Cerebellar nuclear complex (tissue), 1 donor: ENCODE results near the gene MTF1.
"Not testable (repeated sequence)": the region's sequence is repeated elsewhere in the genome, so short reads cannot be mapped to it uniquely, and the experiment has no call there.

Experiments used
- DNase-seq, 2 experiments: peaks; one replicate each; lab custom pipeline; 2025; lab: John Stamatoyannopoulos, UW

MTF1 gene

DNA sequence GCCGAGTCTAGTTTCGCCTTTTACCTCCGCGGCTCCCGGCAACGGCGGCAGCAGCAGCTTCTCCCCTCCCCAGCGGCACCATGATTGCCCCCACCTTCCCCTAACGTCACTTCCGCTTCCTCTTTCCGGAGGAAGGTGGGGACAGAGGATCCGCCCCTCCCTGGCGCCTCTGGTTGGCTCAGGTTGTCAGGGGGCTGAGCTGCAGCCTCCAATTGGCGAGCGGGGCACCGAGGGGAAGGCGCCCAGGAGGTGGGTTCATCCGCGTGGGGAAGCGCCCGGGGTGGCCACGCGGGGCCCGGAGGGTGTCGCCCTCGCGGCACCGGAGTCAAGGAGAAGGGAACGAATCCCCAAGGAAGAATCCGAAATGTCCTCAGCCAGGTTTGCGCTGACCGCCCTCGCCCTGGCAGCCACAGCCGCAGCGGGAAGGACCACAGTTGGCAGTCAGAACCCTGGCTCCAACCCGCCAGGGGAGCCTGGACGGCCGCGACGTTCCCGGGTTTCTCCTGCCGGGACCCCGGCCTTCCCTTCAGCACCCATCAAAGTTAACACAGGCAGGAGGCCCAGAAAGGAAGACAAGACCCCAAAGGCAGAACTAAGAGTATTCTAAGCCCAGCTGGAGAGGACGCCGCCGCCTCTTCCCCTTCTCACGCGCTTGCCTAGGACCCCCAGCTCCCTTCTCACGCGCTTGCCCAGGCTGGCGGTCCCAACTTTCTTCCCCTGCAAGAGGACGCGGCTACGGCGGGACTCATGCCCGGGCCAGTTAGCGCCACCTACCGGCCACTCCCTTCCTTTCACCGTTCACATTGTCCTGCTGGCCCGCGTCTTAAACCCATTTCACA is at the start of gene MTF1:
TSS of gene MTF1 (minus strand) at position 86 of the 839 bp plus-strand sequence. CDS start 1,934 bp downstream, outside the sequence.
- peak; percentile 88 to 95 for DNase-seq

DNA sequence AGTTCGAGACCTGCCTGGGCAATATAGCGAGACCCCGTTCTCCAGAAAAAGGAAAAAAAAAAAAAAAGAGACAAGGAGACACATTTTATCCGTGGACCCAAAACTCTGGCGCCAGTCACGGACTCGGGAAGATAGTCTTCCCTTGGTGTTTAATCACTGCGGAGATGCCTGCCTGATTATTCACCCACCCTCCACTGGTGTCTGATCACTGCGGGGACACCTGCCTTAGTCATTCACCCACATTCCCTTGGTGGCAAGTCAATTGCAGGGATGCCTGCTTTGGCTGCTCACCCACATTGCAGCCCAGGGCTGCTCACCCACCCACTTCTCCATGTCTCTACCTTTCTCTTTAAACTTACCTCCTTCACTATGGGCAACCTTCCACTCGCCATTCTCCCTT is 49.1 kb upstream of the MTF1 start:
- DNase-seq, result not testable (repeated sequence)

DNA sequence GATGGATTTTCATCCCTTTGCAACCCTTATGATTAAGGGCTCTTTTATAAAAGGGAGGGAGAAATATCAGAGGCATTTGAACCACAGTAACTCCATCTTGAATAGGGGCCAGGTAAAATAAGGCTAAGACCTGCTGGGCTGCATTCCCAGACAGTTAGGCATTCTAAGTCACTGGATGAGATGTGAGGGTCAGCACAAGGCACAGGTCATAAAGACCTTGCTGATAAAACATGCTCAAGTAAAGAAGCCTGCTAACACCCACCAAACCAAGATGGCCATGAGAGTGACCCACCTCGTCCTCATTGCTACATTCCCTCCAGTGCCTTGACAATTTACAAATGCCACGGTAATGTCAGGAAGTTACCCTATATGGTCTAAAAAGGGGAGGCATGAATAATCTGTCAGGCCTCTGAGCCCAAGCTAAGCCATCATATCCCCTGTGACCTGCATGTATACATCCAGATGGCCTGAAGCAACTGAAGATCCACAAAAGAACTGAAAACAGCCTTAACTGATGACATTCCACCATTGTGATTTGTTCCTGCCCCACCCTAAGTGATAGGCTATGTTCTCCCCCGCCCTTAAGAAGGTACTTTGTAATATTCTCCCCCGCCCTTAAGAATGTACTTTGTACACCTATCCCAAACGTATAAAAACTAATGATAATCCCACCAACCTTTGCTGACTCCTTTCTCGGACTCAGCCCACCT is 48.2 kb upstream of the MTF1 start:
- not testable (repeated sequence) for DNase-seq

DNA sequence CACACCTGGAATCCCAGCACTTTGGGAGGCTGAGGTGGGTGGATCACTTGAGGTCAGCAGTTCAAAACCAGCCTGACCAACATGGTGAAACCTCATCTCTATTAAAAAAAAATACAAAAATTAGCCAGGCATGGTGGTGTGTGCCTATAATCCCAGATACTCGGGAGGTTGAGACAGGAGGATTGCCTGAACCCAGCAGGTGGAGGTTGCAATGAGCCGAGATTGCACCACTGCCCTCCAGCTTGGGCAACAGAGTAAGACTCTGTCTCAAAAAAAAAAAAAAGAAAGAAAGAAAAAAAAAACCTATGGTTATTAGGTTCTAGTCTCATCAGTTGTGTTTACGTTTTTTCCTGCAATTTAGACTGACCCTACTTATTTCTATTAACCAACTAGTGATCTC is 47.2 kb upstream of the MTF1 start:
- not testable (repeated sequence) for DNase-seq

DNA sequence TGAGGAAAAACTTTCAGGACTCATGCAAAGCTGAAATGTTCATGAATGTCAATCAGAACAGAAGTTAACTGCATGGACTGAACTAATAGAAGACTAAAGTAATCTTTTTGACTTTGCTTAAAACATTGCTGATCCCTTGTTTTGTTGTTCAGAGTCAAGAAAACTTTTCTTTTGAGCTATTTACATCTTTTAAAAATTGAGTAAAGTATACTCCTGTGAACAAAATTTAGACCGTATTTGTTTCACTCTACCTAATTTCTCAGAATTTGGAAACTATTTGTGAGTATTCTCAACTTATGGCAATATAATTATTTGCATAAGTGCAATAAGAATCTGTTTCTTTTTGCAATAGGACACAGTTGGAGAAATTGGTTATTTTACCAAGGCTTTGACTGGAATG is 46.3 kb upstream of the MTF1 start:
- DNase-seq, result no peak

DNA sequence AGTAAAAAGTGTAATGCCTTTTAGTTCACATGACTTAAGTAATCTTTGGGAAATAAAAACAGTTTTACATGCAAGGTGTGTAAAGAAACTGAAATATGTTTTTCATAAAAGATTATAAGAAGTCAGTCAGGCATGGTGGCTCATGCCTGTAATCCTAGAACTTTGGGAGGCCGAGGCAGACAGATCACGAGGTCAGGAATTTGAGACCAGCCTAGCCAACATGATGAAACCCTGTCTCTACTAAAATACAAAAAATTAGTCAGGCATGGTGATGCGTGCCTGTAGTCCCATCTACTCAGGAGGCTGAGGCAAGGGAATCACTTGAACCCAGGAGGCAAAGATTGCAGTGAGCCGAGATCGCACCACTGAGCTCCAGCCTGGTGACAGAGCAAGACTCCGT is 44.5 kb upstream of the MTF1 start:
- not testable (repeated sequence) for DNase-seq

DNA sequence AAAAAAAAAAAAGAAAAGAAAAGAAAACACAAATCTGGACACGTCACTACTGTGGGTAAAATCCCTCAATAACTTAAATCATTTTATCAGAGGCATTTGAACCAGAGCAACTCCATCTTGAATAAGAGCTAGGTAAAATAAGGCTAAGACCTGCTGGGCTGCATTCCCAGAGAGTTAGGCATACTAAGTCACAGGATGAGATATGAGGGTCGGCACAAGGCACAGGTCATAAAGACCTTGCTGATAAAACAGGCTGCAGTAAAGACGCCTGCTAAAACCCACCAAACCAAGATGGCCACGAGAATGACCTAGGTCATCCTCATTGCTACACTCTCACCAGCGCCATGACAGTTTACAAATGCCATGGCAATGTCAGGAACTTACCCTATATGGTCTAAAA is 43.6 kb upstream of the MTF1 start:
- no peak for DNase-seq

DNA sequence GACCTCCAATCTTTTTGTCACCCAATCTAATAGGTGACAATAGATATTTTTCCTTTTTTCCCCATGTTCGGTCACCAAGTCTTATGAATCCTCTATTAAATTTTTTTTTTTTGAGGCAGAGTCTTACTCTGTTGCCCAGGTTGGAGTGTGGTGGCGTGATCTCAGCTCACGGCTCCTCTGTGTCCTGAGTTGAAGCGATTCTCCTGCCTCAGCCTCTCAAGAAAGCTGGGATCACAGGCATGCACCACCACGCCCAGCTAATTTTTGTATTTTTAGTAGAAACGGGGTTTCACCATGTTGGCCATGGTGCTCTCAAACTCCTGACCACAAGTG is 42.5 kb upstream of the MTF1 start:
- no peak for DNase-seq

DNA sequence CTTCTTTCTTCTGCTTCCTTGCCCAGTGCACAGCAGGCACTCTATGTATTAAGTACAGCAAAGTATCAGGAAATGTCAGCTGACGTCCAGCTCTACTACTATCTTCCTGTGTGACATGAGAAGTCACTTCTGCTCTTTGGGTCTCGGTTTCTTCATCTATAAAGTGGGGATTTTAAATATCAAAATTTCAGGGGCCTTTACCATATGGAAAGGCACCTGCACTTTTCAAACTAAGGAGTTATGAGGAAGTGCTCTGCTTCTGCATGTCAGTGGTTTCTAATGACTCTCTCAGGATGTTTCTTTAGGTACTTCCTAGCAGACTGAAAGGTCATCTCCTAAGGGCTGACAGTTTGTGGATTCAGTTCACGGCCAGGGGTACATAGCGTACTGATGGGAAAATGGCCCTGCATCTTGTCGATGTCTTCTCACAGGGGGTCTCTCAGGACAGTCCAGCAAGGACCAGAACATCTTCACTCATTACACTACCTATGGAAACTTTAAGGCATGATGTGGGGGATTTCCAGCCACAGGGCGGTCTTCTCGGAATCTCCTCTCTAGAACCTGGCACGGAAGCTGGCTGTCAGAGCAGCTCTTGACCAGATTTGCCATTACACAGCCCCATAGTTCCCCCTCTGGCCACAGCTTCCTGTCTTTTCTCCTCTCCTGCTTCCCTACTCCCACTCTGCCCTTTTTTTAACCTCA is 42.0 kb upstream of the MTF1 start:
- no peak for DNase-seq

DNA sequence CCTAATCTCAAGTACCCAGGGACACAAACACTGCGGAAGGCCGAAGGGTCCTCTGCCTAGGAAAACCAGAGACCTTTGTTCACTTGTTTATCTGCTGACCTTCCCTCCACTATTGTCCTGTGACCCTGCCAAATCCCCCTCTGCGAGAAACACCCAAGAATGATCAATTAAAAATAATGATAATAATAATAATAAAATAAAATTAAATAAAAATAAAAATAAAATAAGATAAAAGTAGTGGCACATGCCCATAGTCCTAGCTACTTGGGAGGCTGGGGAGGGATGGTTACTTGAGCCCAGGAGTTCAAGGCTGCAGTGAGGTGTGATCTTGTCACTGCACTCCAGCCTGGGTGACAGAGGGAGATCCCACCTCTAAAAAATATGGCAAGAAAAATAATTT is 38.2 kb upstream of the MTF1 start:
- not testable (repeated sequence) for DNase-seq

DNA sequence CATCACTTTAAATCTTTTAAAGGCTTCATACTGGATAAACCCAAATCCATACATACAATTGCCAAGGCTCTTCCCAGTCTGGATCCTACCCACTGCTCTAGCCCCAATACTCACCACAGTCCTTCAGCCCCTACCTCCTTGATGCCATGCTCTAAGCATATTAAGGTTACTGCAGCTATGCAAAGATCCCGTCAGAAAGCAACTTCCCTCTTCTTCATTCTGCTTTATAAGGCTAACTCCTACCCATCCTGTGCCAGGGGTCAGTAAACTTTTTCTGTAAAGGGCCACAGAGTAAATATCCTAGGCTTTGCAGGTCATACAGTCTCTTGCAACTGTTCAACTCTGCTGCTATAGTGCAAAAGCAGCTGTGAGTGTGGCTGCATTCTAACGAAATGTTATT is 34.3 kb upstream of the MTF1 start:
- no peak for DNase-seq

DNA sequence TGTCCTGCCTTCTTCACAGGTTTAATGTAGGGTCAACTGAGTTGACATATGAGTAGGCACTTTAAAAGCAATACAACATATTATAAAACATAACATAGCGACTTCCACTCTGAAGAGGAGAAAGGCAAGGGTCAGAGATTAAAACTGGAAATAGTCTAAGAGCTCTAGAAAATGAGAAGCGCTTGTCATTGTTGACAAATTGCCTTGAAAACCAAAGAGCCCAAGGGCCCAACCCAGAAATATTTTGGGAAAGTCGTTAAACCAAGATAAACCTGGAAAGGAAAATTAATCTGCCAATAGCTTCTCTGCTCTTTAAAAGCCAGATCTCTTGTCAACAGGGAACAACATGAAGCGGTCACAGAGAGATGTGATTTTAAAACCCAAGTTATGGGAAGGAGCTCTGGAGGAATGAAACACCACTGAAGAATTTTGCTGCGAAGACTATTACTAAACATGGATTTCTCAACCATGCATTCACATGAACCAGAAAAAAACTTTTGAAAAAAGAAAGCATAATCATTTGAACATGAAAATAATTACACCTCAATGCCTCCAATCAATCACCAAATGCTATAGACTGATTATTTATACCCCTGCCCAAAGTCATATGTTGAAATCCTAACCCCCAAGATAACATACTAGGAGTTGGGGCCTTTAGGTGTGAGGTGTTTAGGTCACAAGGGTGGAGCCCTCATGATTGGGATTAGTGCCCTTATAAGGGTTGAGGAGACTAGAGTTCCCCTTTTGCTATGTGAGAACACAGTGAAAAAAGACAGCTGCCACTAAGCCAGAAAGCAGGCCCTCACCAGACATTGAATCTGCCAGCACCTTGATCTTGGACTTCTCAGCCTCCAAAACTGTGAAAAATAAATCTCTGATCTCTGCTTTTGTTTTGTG is 33.0 kb upstream of the MTF1 start:
- no peak for DNase-seq

DNA sequence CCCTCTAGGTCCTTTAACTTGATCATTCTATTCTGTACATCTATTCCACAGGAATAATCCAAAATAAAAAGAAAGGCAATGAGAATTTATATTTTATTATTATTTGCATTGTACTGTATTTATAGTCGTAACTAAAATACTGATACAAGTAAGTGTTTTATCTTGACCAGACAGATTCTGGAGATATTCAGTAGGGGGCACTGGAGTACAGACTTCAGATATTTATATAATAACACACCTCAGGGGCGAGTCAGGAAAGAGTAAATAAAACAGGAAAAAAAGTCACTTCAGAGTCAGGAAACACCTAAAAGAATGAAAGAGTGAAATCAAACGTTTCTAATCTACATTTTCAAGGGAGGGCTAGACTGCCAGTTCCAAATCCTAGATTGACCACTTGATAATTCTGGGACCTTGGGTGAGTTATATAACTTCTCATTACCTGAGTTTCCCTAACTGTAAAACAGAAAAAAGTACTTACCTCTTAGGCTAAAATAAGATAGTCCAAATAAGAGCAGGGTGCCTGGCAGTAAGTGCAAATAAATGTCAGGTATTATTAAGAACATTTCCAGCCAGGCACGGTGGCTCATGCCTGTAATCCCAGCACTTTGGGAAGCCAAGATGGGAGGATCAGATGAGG is 31.1 kb upstream of the MTF1 start:
- peak in 1 of 2 experiments; percentile 48 for DNase-seq

DNA sequence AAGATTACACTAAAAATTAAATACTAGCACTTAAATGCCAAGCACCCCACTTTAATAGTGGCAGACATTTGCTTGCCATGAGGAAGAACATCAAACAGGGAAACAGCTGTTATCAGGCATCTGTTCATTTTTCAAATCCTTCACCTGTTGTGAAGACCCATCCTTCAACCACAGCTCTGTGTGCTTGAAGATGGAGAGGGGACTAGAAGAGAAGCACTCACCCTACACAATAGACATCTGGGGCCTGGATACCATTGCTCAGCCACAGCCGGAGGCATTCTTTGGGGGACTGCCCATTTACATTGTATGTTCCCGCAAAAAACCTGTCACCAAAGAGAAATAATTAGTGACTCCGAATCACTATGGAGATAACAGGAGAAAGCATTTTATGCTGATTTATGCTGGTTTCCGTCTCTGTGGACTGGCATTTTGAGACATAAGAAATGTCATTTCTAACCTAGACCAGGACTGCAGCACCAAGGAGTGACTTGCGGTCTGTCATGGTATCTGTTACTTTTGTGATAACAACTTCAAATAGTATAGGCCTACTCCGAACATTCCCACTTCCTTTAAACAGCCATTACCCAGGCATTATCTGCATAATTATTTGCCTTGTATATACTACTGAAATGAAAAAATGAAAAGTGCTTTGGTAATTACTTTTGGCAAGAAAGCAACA is 28.8 kb upstream of the MTF1 start:
- no peak for DNase-seq

DNA sequence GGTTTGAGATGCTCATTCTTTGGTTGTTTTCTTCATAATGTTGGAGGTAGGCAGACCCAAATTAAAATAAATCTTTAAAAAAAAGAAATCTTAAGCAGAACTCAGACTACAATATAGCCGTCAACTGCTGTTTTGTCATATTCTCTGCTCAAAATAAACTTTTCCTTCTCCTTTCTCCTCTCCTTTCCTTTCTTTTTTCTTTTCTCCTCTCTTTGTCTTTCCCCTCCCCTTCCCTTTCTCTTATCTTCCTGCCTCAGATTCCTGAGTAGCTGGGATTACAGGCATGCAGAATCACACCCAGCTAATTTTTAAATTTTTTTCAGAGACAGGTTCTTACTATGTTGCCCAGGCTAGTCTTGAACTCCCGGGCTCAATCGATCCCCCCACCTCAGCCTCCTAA is 24.8 kb upstream of the MTF1 start:
- no peak for DNase-seq

DNA sequence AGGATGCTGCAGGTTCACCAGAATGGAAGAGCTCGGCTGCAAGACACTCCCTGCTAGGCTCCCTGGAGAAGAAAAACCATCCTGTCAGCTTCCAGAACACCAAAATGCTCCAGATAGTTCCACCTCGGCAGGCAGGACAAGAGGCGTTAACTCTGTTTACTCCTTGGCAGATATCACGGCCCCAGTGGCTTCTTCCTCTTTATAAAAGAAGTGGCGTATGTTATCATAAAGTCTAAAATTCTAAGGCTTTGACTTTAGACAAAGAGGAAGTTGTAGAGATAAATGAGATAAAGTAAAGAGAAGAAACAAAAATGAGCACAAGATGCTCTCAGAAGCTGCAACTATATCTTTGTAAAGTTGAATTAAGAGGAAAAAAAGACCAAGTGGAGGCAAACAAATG is 24.3 kb upstream of the MTF1 start:
- no peak for DNase-seq

DNA sequence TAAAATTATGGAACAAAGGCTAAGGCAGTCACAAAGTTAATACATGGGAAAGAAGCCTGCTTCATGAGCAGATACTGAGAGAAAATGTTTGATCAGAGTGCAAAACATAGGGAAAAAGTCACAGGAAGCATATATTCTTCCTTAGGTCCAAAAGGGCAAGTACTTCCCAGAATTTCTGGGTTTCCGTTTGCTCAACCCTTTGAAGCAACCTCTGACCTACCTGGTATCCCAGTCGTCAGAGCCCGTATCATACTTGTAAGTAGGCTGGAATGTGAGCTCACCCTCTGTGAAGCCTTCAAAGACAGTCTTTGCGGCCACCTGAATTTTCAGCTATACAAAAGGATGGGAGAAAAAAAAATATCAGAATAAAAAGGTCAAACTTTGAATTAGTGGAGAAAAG is 20.5 kb upstream of the MTF1 start:
- DNase-seq, result no peak

DNA sequence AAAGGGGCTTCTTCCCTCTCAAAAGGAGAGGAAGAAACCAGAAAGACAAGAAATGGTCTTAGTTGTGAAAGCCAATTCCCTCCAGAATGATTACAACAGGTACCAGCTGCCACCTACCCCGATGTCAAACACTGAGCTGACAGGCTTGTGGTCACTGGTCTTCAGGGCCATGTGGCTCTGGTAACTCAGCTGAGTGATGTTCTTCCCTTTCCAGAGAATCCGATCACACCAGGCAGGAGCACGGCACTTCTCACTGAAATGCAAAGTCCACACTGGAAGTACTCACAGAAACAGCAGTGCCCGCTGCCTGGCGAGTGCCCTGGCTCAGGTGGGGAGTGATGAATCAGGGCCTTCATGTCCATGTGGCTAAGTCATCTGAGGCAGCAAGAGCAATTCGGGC is 18.7 kb upstream of the MTF1 start:
- DNase-seq, result no peak

DNA sequence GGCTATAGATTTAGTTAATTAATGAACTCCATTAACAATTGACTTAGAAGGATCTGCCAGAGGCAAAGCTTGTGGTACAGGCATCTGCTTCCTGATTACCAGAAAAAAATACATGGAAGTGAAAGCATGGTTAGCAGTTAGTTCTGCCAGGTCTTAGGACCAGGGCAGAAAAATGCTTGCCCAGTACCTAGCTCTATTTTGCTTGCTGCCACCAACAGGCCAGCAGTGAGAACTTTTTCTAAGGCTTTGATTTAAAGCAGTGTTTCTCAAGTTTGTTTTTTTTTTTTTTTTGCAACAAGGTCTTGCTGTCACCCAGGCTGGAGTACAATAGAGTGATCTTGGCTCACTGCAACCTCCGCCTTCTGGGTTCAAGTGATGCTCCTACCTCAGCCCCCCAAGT is 16.4 kb upstream of the MTF1 start:
- DNase-seq, result no peak

DNA sequence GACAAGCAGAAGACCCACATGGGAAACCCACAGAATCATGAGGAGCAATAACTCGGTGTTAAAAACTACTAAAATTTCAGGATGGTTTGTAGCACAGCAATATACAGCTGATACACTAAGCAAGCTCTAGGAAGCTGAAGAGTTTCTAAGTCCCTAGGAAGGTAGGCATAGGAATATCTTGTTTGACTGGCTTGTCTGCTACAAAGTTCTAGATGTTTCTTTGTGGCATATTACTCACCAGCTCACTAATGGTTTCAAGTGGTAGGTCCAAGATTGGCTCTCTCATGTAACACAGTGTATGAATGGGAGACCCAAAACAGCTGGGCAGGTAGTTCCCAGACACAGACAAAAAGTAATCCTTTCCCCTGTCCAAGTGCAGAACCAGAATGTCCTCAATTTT is 13.3 kb upstream of the MTF1 start:
- DNase-seq, result no peak

DNA sequence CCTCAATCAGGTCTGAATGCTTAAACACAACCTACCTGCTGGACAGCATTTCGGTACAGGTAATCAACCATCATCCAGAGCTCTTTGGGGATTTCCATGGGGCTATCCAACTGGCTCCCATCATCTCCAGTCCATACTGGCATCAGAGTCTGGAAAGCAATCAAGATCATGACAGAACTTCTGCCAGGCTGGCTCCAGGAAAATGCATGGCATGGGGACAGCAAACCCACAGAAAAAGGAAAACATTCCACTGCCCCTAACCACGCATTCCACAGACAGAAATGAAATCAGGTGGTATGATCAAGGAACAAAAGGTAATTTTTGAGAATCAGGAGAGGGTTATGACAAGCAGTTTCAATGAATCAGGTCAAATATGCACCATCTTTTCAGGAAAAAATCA is 9.1 kb upstream of the MTF1 start:
- no peak for DNase-seq
